ENCODE data around the gene THADA.
A peak's percentile ranks its signal among the peaks of the same experiment; 100 is the strongest.

DNA sequence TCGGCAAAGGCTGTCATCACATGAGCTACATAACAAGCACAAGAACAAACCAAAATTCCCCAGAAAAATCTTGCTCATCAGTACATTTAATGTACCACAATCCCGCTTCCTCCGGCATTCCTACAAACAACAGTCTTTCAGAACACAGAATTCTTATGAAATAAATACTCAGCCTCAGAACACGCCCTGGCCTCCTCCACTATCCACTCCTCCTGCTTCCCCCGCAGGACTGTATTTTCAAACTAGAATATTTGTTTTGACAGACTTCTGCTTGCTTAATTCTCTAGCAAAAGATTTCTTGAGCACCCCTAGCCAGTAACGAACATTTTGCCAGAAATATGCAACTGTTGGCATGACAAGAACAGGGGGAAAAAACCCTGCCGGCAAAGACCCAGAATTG is 131.2 kb downstream of the THADA start:
- TF ChIP-seq, protein P1, sequence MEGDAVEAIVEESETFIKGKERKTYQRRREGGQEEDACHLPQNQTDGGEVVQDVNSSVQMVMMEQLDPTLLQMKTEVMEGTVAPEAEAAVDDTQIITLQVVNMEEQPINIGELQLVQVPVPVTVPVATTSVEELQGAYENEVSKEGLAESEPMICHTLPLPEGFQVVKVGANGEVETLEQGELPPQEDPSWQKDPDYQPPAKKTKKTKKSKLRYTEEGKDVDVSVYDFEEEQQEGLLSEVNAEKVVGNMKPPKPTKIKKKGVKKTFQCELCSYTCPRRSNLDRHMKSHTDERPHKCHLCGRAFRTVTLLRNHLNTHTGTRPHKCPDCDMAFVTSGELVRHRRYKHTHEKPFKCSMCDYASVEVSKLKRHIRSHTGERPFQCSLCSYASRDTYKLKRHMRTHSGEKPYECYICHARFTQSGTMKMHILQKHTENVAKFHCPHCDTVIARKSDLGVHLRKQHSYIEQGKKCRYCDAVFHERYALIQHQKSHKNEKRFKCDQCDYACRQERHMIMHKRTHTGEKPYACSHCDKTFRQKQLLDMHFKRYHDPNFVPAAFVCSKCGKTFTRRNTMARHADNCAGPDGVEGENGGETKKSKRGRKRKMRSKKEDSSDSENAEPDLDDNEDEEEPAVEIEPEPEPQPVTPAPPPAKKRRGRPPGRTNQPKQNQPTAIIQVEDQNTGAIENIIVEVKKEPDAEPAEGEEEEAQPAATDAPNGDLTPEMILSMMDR (conservative IDR thresholded peaks at IDR 0.05 in 1 of 2, IDR thresholded peaks at IDR 0.05 in 1 of 2; ENCODE audit: low read depth in 1 of 2, low read length in 2 of 2): peak in 1 of 2 donors; percentile 12
- no peak for TF ChIP-seq EZH2 (IDR thresholded peaks at IDR 0.05; ENCODE audit: low read length, missing control alignments)
